Measurements from ENCODE around the gene TULP3. TPM values are rescaled to one million over a fixed set of nuclear protein-coding genes. Genes with fewer than 3 reads are reported as not detected.

The TULP3 gene
- total and polyA plus RNA-seq, 11 donors: 2.6 to 10.0 (median 5.3) TPM

- ATAC-seq (no peak), DNase-seq (peak in 1 of 5 donors; percentile 31)
- H3K4me3 ChIP-seq: no peak overlapping the region
- H3K4me1 ChIP-seq: peaks cover 0 to 14% (median 0%) of the 10 kb centered on the region in 12 donors
- peak overlapping the region in 4 of 12 donors; percentile 15 to 68 (median 42) for H3K27ac ChIP-seq
- H3K36me3 ChIP-seq: peaks cover 0 to 13% (median 0%) of the 10 kb centered on the region in 9 donors
- WGBS, 4 donors: 87 to 88% (median 88%) methylated on average over 9 of the region's 9 CpGs
- intact Hi-C loops (cut with DNase I): no loop called here
- TF ChIP-seq POLR2A (IDR thresholded peaks at IDR 0.05): no peak
- no peak for TF ChIP-seq CTCF (IDR thresholded peaks at IDR 0.05)
- no peaks in the 10 kb centered on the region for H3K27me3 ChIP-seq
- no peaks in the 10 kb centered on the region for H3K9me3 ChIP-seq
Observed at GRCh38 chr12:2844786-2845185, 45.9 kb upstream of the TULP3 start.

GRCh38 chr12:2845280-2845679 is 45.4 kb upstream of the TULP3 start:
- peak; percentile 50 to 68 (median 58) for DNase-seq
- ATAC-seq: peak in 3 of 4 donors; percentile 23 to 78 (median 62)
- peaks cover 0 to 14% (median 0%) of the 10 kb centered on the region in 12 donors for H3K4me1 ChIP-seq
- intact Hi-C loops (cut with DNase I): no loop called here
- H3K9me3 ChIP-seq: no peaks in the 10 kb centered on the region
- no peak for TF ChIP-seq POLR2A (IDR thresholded peaks at IDR 0.05)
- no peak for TF ChIP-seq CTCF (IDR thresholded peaks at IDR 0.05)
- 25 to 49% (median 44%) methylated on average over 3 to 6 of the region's 6 CpGs for WGBS, 4 donors
- peaks cover 0 to 13% (median 0%) of the 10 kb centered on the region in 9 donors for H3K36me3 ChIP-seq
- H3K27ac ChIP-seq: peak overlapping the region in 4 of 12 donors; percentile 14 to 68 (median 28)
- H3K4me3 ChIP-seq: no peak overlapping the region
- H3K27me3 ChIP-seq: no peaks in the 10 kb centered on the region

GRCh38 chr12:2851931-2852330 is 38.8 kb upstream of the TULP3 start:
- no peak for ATAC-seq
- intact Hi-C loops (cut with DNase I): loop anchor here in 9 of 10 donors (2.0 to 10.0 kb wide), 4 partner anchors 93 to 189 kb away; no protein-coding TSS in a partner anchor
- no peaks in the 10 kb centered on the region for H3K9me3 ChIP-seq
- no peaks in the 10 kb centered on the region for H3K27me3 ChIP-seq
- H3K27ac ChIP-seq: no peak overlapping the region
- peaks cover 0 to 8% (median 0%) of the 10 kb centered on the region in 9 donors for H3K36me3 ChIP-seq
- WGBS, 4 donors: 83 to 93% (median 89%) methylated on average over 3 of the region's 3 CpGs
- H3K4me3 ChIP-seq: no peak overlapping the region
- no peak for DNase-seq
- TF ChIP-seq POLR2A (IDR thresholded peaks at IDR 0.05) (no peak), CTCF (IDR thresholded peaks at IDR 0.05) (no peak)
- peaks cover 0 to 3% (median 0%) of the 10 kb centered on the region in 12 donors for H3K4me1 ChIP-seq

- TF ChIP-seq CTCF (IDR thresholded peaks at IDR 0.05) (peak; percentile 72 to 92 (median 81)), POLR2A (IDR thresholded peaks at IDR 0.05) (no peak)
- Histone ChIP-seq H3K27ac (no peak overlapping the region), H3K27me3 (no peaks in the 10 kb centered on the region), H3K36me3 (peaks cover 0 to 10% (median 0%) of the 10 kb centered on the region in 9 donors), H3K4me3 (no peak overlapping the region), H3K4me1 (peaks cover 0 to 3% (median 0%) of the 10 kb centered on the region in 12 donors), H3K9me3 (no peaks in the 10 kb centered on the region)
- WGBS, 4 donors: 15 to 17% (median 16%) methylated on average over 11 of the region's 11 CpGs
- intact Hi-C loops (cut with DNase I): loop anchor here in 9 of 10 donors (2.0 to 10.0 kb wide), 4 partner anchors 91 to 187 kb away; no protein-coding TSS in a partner anchor
- DNase-seq (peak; percentile 84 to 90 (median 85)), ATAC-seq (peak; percentile 68 to 95 (median 90))
Observed at GRCh38 chr12:2853626-2854025, 37.1 kb upstream of the TULP3 start.
